ENCODE measurements around the gene CHRND. TPM values are rescaled to one million over a fixed set of nuclear protein-coding genes. Genes with fewer than 3 reads are reported as not detected.

The CHRND gene
- total RNA-seq, 1 experiment from 2014 or later: not detected

- ChIA-PET POLR2A (ENCODE audit: unreplicated experiment) (no interaction called here), CTCF (interaction anchor here (0.6 kb wide), 1 partner anchor 27 kb away, joined by 16 read pairs; no protein-coding TSS in a partner anchor)
- Histone ChIP-seq H3K27me3 (ENCODE audit: insufficient read depth, low read depth) (no peaks in the 10 kb centered on the region), H3K36me3 (ENCODE audit: low read depth) (no peaks in the 10 kb centered on the region), H3F3A (ENCODE audit: insufficient read depth, low read depth) (no peaks in the 10 kb centered on the region), H2AFZ (no peak overlapping the region), H3K27ac (no peak overlapping the region), H3K9me2 (ENCODE audit: insufficient read depth) (no peaks in the 10 kb centered on the region), H4K20me1 (ENCODE audit: insufficient read depth) (no peaks in the 10 kb centered on the region), H3K9me3 (ENCODE audit: insufficient read depth, low read depth) (no peaks in the 10 kb centered on the region), H3K79me2 (ENCODE audit: low read depth) (no peaks in the 10 kb centered on the region), H3K4me2 (no peak overlapping the region), H3K4me3 (no peak overlapping the region), H3K4me1 (replicated peaks; ENCODE audit: insufficient read depth) (no peaks in the 10 kb centered on the region)
- no peak for DNase-seq
- no peak for TF ChIP-seq EZH2 (IDR thresholded peaks at IDR 0.05; ENCODE audit: low read depth)
- TF ChIP-seq CTCF (conservative IDR thresholded peaks at IDR 0.05): no peak
- intact Hi-C loops (cut with micrococcal nuclease; ENCODE audit: unreplicated experiment): no loop called here
- BruUV-seq (replicated peaks): no TSS peak
Measured at GRCh38 chr2:232578626-232579025, 52.7 kb downstream of the CHRND start.

GRCh38 chr2:232580648-232580981 is 54.7 kb downstream of the CHRND start:
- H3K9me3 ChIP-seq (ENCODE audit: insufficient read depth, low read depth): no peaks in the 10 kb centered on the region
- H3K4me3 ChIP-seq: no peak overlapping the region
- TF ChIP-seq EZH2 (IDR thresholded peaks at IDR 0.05; ENCODE audit: low read depth): no peak
- TF ChIP-seq CTCF (conservative IDR thresholded peaks at IDR 0.05): no peak
- ChIA-PET CTCF (no interaction called here), POLR2A (ENCODE audit: unreplicated experiment) (no interaction called here)
- no peaks in the 10 kb centered on the region for H3K4me1 ChIP-seq (replicated peaks; ENCODE audit: insufficient read depth)
- no TSS peak for BruUV-seq (replicated peaks)
- H3K27me3 ChIP-seq (ENCODE audit: insufficient read depth, low read depth): no peaks in the 10 kb centered on the region
- no peak overlapping the region for H3K27ac ChIP-seq
- H4K20me1 ChIP-seq (ENCODE audit: insufficient read depth): no peaks in the 10 kb centered on the region
- H3K79me2 ChIP-seq (ENCODE audit: low read depth): no peaks in the 10 kb centered on the region
- no peaks in the 10 kb centered on the region for H3K9me2 ChIP-seq (ENCODE audit: insufficient read depth)
- intact Hi-C loops (cut with micrococcal nuclease; ENCODE audit: unreplicated experiment): no loop called here
- no peak overlapping the region for H3K4me2 ChIP-seq
- H3F3A ChIP-seq (ENCODE audit: insufficient read depth, low read depth): no peaks in the 10 kb centered on the region
- H2AFZ ChIP-seq: no peak overlapping the region
- DNase-seq: no peak
- no peaks in the 10 kb centered on the region for H3K36me3 ChIP-seq (ENCODE audit: low read depth)

- Histone ChIP-seq H3K9me2 (ENCODE audit: insufficient read depth) (no peaks in the 10 kb centered on the region), H3K27ac (no peak overlapping the region), H3K4me3 (no peak overlapping the region), H3K9me3 (ENCODE audit: insufficient read depth, low read depth) (no peaks in the 10 kb centered on the region), H3K36me3 (ENCODE audit: low read depth) (no peaks in the 10 kb centered on the region), H3K4me2 (no peak overlapping the region), H4K20me1 (ENCODE audit: insufficient read depth) (no peaks in the 10 kb centered on the region), H2AFZ (no peak overlapping the region), H3K4me1 (replicated peaks; ENCODE audit: insufficient read depth) (no peaks in the 10 kb centered on the region), H3K79me2 (ENCODE audit: low read depth) (no peaks in the 10 kb centered on the region), H3K27me3 (ENCODE audit: insufficient read depth, low read depth) (no peaks in the 10 kb centered on the region), H3F3A (ENCODE audit: insufficient read depth, low read depth) (no peaks in the 10 kb centered on the region)
- POLR2A ChIA-PET (ENCODE audit: unreplicated experiment): no interaction called here
- BruUV-seq (replicated peaks): no TSS peak
- CTCF ChIA-PET: no interaction called here
- intact Hi-C loops (cut with micrococcal nuclease; ENCODE audit: unreplicated experiment): no loop called here
- no peak for TF ChIP-seq EZH2 (IDR thresholded peaks at IDR 0.05; ENCODE audit: low read depth)
- TF ChIP-seq CTCF (conservative IDR thresholded peaks at IDR 0.05): no peak
- DNase-seq: no peak
Measured at GRCh38 chr2:232581725-232582124, 55.8 kb downstream of the CHRND start.

Measured in PC-9 (cell line).